Right renal cortex interstitium (tissue), 3 donors: ENCODE results near the gene CCL5. TPM values are rescaled to one million over a fixed set of nuclear protein-coding genes. Genes with fewer than 3 reads are reported as not detected.
"Not testable (repeated sequence)": the region's sequence is repeated elsewhere in the genome, so short reads cannot be mapped to it uniquely, and the experiment has no call there.

Experiments
- DNase-seq, 3 donors: peaks; one replicate each; pipeline ENCODE4 v3.0.0-alpha.2; 2013; ENCODE audit warnings: low read depth in 3 of 3, low spot score in 2 of 3
- polyA plus RNA-seq, 3 donors: library from polyadenylated mRNA; unstranded; fragments of 120-200 nt; gene quantifications; one replicate each; pipeline ENCODE4 v1.2.1, GENCODE V29; 2013; ENCODE audit not compliant: insufficient read length in 3 of 3

The CCL5 gene
- polyA plus RNA-seq, 3 donors, result 1.4 to 2.3 (median 1.6) TPM

GRCh38 chr17:35900280-35900679 lies 20.1 kb upstream of the CCL5 start:
- DNase-seq, result no peak

- no peak for DNase-seq
Measured at GRCh38 chr17:35898283-35899070, 18.3 kb upstream of the CCL5 start.

GRCh38 chr17:35897772-35898171 lies 17.6 kb upstream of the CCL5 start:
- not testable (repeated sequence) for DNase-seq

- DNase-seq, result no peak
Measured at GRCh38 chr17:35895636-35896587, 15.8 kb upstream of the CCL5 start.

GRCh38 chr17:35894206-35894605 lies 14.0 kb upstream of the CCL5 start:
- DNase-seq, result no peak

- DNase-seq, result no peak
Measured at GRCh38 chr17:35893751-35894150, 13.6 kb upstream of the CCL5 start.

GRCh38 chr17:35892091-35893035 lies 12.2 kb upstream of the CCL5 start:
- no peak for DNase-seq

GRCh38 chr17:35891269-35891668 lies 11.1 kb upstream of the CCL5 start:
- no peak for DNase-seq

- no peak for DNase-seq
Measured at GRCh38 chr17:35890774-35891155, 10.6 kb upstream of the CCL5 start.

GRCh38 chr17:35889818-35890773 lies 9.9 kb upstream of the CCL5 start:
- DNase-seq, result peak; percentile 38 to 69 (median 52)

- DNase-seq, result no peak
Measured at GRCh38 chr17:35889241-35889640, 9.1 kb upstream of the CCL5 start.

GRCh38 chr17:35878361-35878760 lies 1.8 kb downstream of the CCL5 start:
- no peak for DNase-seq

- DNase-seq, result no peak
Measured at GRCh38 chr17:35877345-35878029, 2.7 kb downstream of the CCL5 start.

- no peak for DNase-seq
Measured at GRCh38 chr17:35876534-35876933, 3.6 kb downstream of the CCL5 start.

- DNase-seq, result no peak
Measured at GRCh38 chr17:35875800-35876139, 4.4 kb downstream of the CCL5 start.

- no peak for DNase-seq
Measured at GRCh38 chr17:35875072-35875799, 4.9 kb downstream of the CCL5 start.

GRCh38 chr17:35872196-35872980 lies 7.8 kb downstream of the CCL5 start:
- no peak for DNase-seq
